ENCODE measurements around the gene ST7L. TPM values are rescaled to one million over a fixed set of nuclear protein-coding genes. Genes with fewer than 3 reads are reported as not detected.
A peak's percentile ranks its signal among the peaks of the same experiment; 100 is the strongest.

Gene ST7L
- total RNA-seq, 1 experiment from 2014 or later, result 13.6 TPM

GRCh38 chr1:112504001-112504660 is 114.8 kb downstream of the ST7L start:
- POLR2A ChIA-PET, result no interaction called here
- peaks cover 4% of the 10 kb centered on the region for H3K27me3 Mint-ChIP-seq (ENCODE audit: insufficient read depth, unreplicated experiment)
- H3K36me3 ChIP-seq (ENCODE audit: control insufficient read depth, insufficient read depth, low read length), result no peaks in the 10 kb centered on the region
- no peak overlapping the region for H3K4me3 ChIP-seq (ENCODE audit: low read depth, low read length)
- intact Hi-C loops (cut with micrococcal nuclease; ENCODE audit: unreplicated experiment), result loop anchor here (5.0 kb wide), 2 partner anchors 113 to 203 kb away; partner anchors contain the start of genes CAPZA1, RHOC and ST7L
- no TSS peak for BruUV-seq (replicated peaks)
- H3K27me3 ChIP-seq (replicated peaks; ENCODE audit: control insufficient read depth, insufficient read depth, low read length), result no peaks in the 10 kb centered on the region
- TF ChIP-seq CTCF (IDR thresholded peaks at IDR 0.05; ENCODE audit: insufficient read depth in 1 of 2, low read depth in 1 of 2, low read length in 1 of 2, severe bottlenecking in 1 of 2, unreplicated experiment in 1 of 2), result no peak
- no peaks in the 10 kb centered on the region for H3K4me1 ChIP-seq
- no peaks in the 10 kb centered on the region for H3K9me3 ChIP-seq
- CTCF ChIA-PET, result no interaction called here
- H3K36me3 Mint-ChIP-seq (ENCODE audit: insufficient read depth, unreplicated experiment), result no peaks in the 10 kb centered on the region
- no peak overlapping the region for H3K27ac Mint-ChIP-seq (ENCODE audit: unreplicated experiment)
- no peak overlapping the region for H3K4me3 Mint-ChIP-seq (ENCODE audit: unreplicated experiment)
- H3K4me1 Mint-ChIP-seq (ENCODE audit: low read depth, unreplicated experiment), result no peaks in the 10 kb centered on the region
- no peak for DNase-seq
- no peaks in the 10 kb centered on the region for H3K9me3 Mint-ChIP-seq (ENCODE audit: unreplicated experiment)

GRCh38 chr1:112502826-112503225 is 116.1 kb downstream of the ST7L start:
- no peaks in the 10 kb centered on the region for H3K9me3 Mint-ChIP-seq (ENCODE audit: unreplicated experiment)
- BruUV-seq (replicated peaks), result no TSS peak
- ChIA-PET POLR2A (no interaction called here), CTCF (no interaction called here)
- peaks cover 4% of the 10 kb centered on the region for H3K27me3 Mint-ChIP-seq (ENCODE audit: insufficient read depth, unreplicated experiment)
- no peaks in the 10 kb centered on the region for H3K36me3 Mint-ChIP-seq (ENCODE audit: insufficient read depth, unreplicated experiment)
- Histone ChIP-seq H3K4me3 (ENCODE audit: low read depth, low read length) (no peak overlapping the region), H3K4me1 (no peaks in the 10 kb centered on the region), H3K9me3 (no peaks in the 10 kb centered on the region), H3K36me3 (ENCODE audit: control insufficient read depth, insufficient read depth, low read length) (no peaks in the 10 kb centered on the region), H3K27me3 (replicated peaks; ENCODE audit: control insufficient read depth, insufficient read depth, low read length) (no peaks in the 10 kb centered on the region)
- TF ChIP-seq CTCF (IDR thresholded peaks at IDR 0.05; ENCODE audit: insufficient read depth in 1 of 2, low read depth in 1 of 2, low read length in 1 of 2, severe bottlenecking in 1 of 2, unreplicated experiment in 1 of 2), result no peak
- H3K27ac Mint-ChIP-seq (ENCODE audit: unreplicated experiment), result no peak overlapping the region
- no peaks in the 10 kb centered on the region for H3K4me1 Mint-ChIP-seq (ENCODE audit: low read depth, unreplicated experiment)
- intact Hi-C loops (cut with micrococcal nuclease; ENCODE audit: unreplicated experiment), result loop anchor here (5.0 kb wide), 2 partner anchors 114 to 204 kb away; partner anchors contain the start of genes CAPZA1, RHOC and ST7L
- H3K4me3 Mint-ChIP-seq (ENCODE audit: unreplicated experiment), result no peak overlapping the region
- DNase-seq, result no peak

- intact Hi-C loops (cut with micrococcal nuclease; ENCODE audit: unreplicated experiment), result loop anchor here (5.0 kb wide), 2 partner anchors 115 to 205 kb away; partner anchors contain the start of genes CAPZA1, RHOC and ST7L
- no peaks in the 10 kb centered on the region for H3K36me3 ChIP-seq (ENCODE audit: control insufficient read depth, insufficient read depth, low read length)
- CTCF ChIA-PET, result interaction anchor here (0.9 to 1.3 kb wide), 5 partner anchors 107 to 213 kb away, joined by 3 to 5 read pairs (median 4); partner anchors contain the start of genes CTTNBP2NL, MOV10 and PPM1J
- no TSS peak for BruUV-seq (replicated peaks)
- H3K9me3 ChIP-seq, result no peaks in the 10 kb centered on the region
- H3K36me3 Mint-ChIP-seq (ENCODE audit: insufficient read depth, unreplicated experiment), result no peaks in the 10 kb centered on the region
- peak overlapping the region; percentile 66 for H3K4me3 Mint-ChIP-seq (ENCODE audit: unreplicated experiment)
- no peak overlapping the region for H3K27ac Mint-ChIP-seq (ENCODE audit: unreplicated experiment)
- DNase-seq, result peak; percentile 56 to 63
- peak overlapping the region; percentile 40 for H3K4me3 ChIP-seq (ENCODE audit: low read depth, low read length)
- H3K27me3 Mint-ChIP-seq (ENCODE audit: insufficient read depth, unreplicated experiment), result peaks cover 4% of the 10 kb centered on the region
- H3K9me3 Mint-ChIP-seq (ENCODE audit: unreplicated experiment), result no peaks in the 10 kb centered on the region
- peak; percentile 20 to 33 for TF ChIP-seq CTCF (IDR thresholded peaks at IDR 0.05; ENCODE audit: insufficient read depth in 1 of 2, low read depth in 1 of 2, low read length in 1 of 2, severe bottlenecking in 1 of 2, unreplicated experiment in 1 of 2)
- no peaks in the 10 kb centered on the region for H3K27me3 ChIP-seq (replicated peaks; ENCODE audit: control insufficient read depth, insufficient read depth, low read length)
- POLR2A ChIA-PET, result interaction anchor here (0.7 to 1.3 kb wide), 2 partner anchors 172 to 197 kb away, joined by 3 read pairs; no protein-coding TSS in a partner anchor
- no peaks in the 10 kb centered on the region for H3K4me1 ChIP-seq
- no peaks in the 10 kb centered on the region for H3K4me1 Mint-ChIP-seq (ENCODE audit: low read depth, unreplicated experiment)
Observed at GRCh38 chr1:112501810-112502641, 116.9 kb downstream of the ST7L start.

All from Caco-2 (cell line).